KMS-11 (cell line): ENCODE measurements around the gene MKRN2.
A peak's percentile ranks its signal among the peaks of the same experiment; 100 is the strongest.

Experiments used
- H2AFZ ChIP-seq: fragments of 200-600 bp; sonication (generic); 2 replicates; pipeline ENCODE4 v1.6.1; 2016; ENCODE audit warnings: antibody characterized with exemption, mixed run types, low read depth
- H3K27ac ChIP-seq: fragments of 200-600 bp; sonication (generic); 2 replicates; pipeline ENCODE4 v1.6.1; 2016; ENCODE audit warnings: mild to moderate bottlenecking, mixed run types
- H3K27me3 ChIP-seq: fragments of 200-600 bp; sonication (generic); 2 replicates; pipeline ENCODE4 v1.6.1; 2017; ENCODE audit warnings: mild to moderate bottlenecking, low read depth, mixed run types, moderate library complexity; ENCODE audit not compliant: insufficient read depth
- H3K36me3 ChIP-seq: fragments of 200-600 bp; sonication (generic); 2 replicates; pipeline ENCODE4 v1.6.1; 2017; ENCODE audit warnings: mild to moderate bottlenecking, mixed run types; ENCODE audit not compliant: insufficient read depth
- H3K4me1 ChIP-seq: fragments of 200-600 bp; sonication (generic); 2 replicates; pipeline ENCODE4 v1.6.1; 2016; ENCODE audit warnings: mild to moderate bottlenecking, low read depth, mixed run types; ENCODE audit not compliant: poor library complexity, severe bottlenecking
- H3K4me2 ChIP-seq: fragments of 200-600 bp; sonication (generic); 2 replicates; pipeline ENCODE4 v1.7.0; 2016; ENCODE audit warnings: mild to moderate bottlenecking, mixed run types
- H3K4me3 ChIP-seq: fragments of 200-600 bp; sonication (generic); IDR thresholded peaks from 2 replicates; pipeline ENCODE4 v1.6.1; 2017; ENCODE audit warnings: low read depth, low read length, mixed read lengths; ENCODE audit not compliant: insufficient read depth
- H3K79me2 ChIP-seq: fragments of 200-600 bp; sonication (generic); 2 replicates; pipeline ENCODE4 v1.6.1; 2016; ENCODE audit warnings: low read depth, mixed run types; ENCODE audit not compliant: insufficient read depth
- H3K9ac ChIP-seq: fragments of 200-600 bp; sonication (generic); 2 replicates; pipeline ENCODE4 v1.6.1; 2016; ENCODE audit warnings: mild to moderate bottlenecking, mixed run types
- H4K20me1 ChIP-seq: fragments of 200-600 bp; sonication (generic); 2 replicates; pipeline ENCODE4 v1.6.1; 2016; ENCODE audit warnings: mild to moderate bottlenecking, mixed run types; ENCODE audit not compliant: insufficient read depth
- CTCF ChIP-seq: fragments of 200-600 bp; sonication (generic); conservative IDR thresholded peaks from 2 replicates; pipeline ENCODE4 v1.6.1; 2017; ENCODE audit warnings: low read depth, mild to moderate bottlenecking, antibody characterized with exemption, low read length, moderate library complexity, mixed read lengths

Gene MKRN2

GRCh38 chr3:12545473-12545791 is 11.5 kb upstream of the MKRN2 start, which contains the start of gene MKRN2OS:
Gene MKRN2OS (minus strand): TSS chr3:12545499. CDS start chr3:12545464, 35 bp downstream.
- no peak within 1 kb of the TSS for H2AFZ ChIP-seq
- no peaks in the 10 kb centered on the region for H3K36me3 ChIP-seq
- no peak for TF ChIP-seq CTCF
- H3K27ac ChIP-seq, result no peak within 1 kb of the TSS
- H3K9ac ChIP-seq, result no peak within 1 kb of the TSS
- no peaks in the 10 kb centered on the region for H4K20me1 ChIP-seq
- H3K27me3 ChIP-seq, result no peaks in the 10 kb centered on the region
- H3K4me1 ChIP-seq, result no peaks in the 10 kb centered on the region
- H3K4me3 ChIP-seq, result no peak within 1 kb of the TSS
- H3K4me2 ChIP-seq, result no peak within 1 kb of the TSS
- no peaks in the 10 kb centered on the region for H3K79me2 ChIP-seq

GRCh38 chr3:12549971-12550760 is 6.7 kb upstream of the MKRN2 start:
- no peaks in the 10 kb centered on the region for H3K36me3 ChIP-seq
- H2AFZ ChIP-seq, result no peak overlapping the region
- no peaks in the 10 kb centered on the region for H3K27me3 ChIP-seq
- no peak overlapping the region for H3K27ac ChIP-seq
- H3K4me3 ChIP-seq, result no peak overlapping the region
- H3K4me1 ChIP-seq, result no peaks in the 10 kb centered on the region
- no peak overlapping the region for H3K9ac ChIP-seq
- H3K79me2 ChIP-seq, result no peaks in the 10 kb centered on the region
- no peak overlapping the region for H3K4me2 ChIP-seq
- TF ChIP-seq CTCF, result no peak
- H4K20me1 ChIP-seq, result no peaks in the 10 kb centered on the region

- Histone ChIP-seq H3K36me3 (no peaks in the 10 kb centered on the region), H3K27me3 (no peaks in the 10 kb centered on the region), H3K27ac (no peak overlapping the region), H3K79me2 (peaks cover 18% of the 10 kb centered on the region), H3K4me1 (peaks cover 13% of the 10 kb centered on the region), H3K4me2 (no peak overlapping the region), H3K9ac (no peak overlapping the region), H3K4me3 (no peak overlapping the region), H4K20me1 (no peaks in the 10 kb centered on the region; the same call in 1 of the 2 replicates), H2AFZ (no peak overlapping the region)
- TF ChIP-seq CTCF, result no peak
Observed at GRCh38 chr3:12553921-12554391, 2.9 kb upstream of the MKRN2 start.

GRCh38 chr3:12556314-12556689 is 585 bp upstream of the MKRN2 start:
- peak overlapping the region; percentile 97 for H2AFZ ChIP-seq
- H3K4me3 ChIP-seq, result no peak overlapping the region
- peaks cover 32% of the 10 kb centered on the region for H3K4me1 ChIP-seq
- peaks cover 9% of the 10 kb centered on the region; the same call in 1 of the 2 replicates for H4K20me1 ChIP-seq
- peak overlapping the region; percentile 61 for H3K4me2 ChIP-seq
- peak overlapping the region; percentile 69; the same call in 1 of the 2 replicates for H3K9ac ChIP-seq
- H3K27ac ChIP-seq, result peak overlapping the region; percentile 33; the same call in 1 of the 2 replicates
- TF ChIP-seq CTCF, result no peak
- no peaks in the 10 kb centered on the region for H3K27me3 ChIP-seq
- peaks cover 42% of the 10 kb centered on the region for H3K79me2 ChIP-seq
- no peaks in the 10 kb centered on the region for H3K36me3 ChIP-seq
